Transverse colon (tissue), 4 donors: ENCODE results near the gene ZGLP1. TPM values are rescaled to one million over a fixed set of nuclear protein-coding genes. Genes with fewer than 3 reads are reported as not detected.

ENCODE experiments used
- small RNA-seq, 4 donors: library from RNA; depleted of rRNA; stranded (forward); fragments of <200 nt; gene quantifications; one replicate each; pipeline ENCODE3, GENCODE V24; 2016
- total RNA-seq, 4 donors: library from RNA; depleted of rRNA; stranded (reverse); fragments of >200 nt; gene quantifications; one replicate each; pipeline ENCODE4 v1.1.0, GENCODE V29; 2016

The ZGLP1 gene
- total RNA-seq, 4 donors from 2014 or later, result 1.9 to 8.2 (median 3.8) TPM

Small RNA genes lying within 50 kb of the gene (small RNA-seq; reads per million reads assigned to genes)
- gene AC011511.1, result 0 reads per million in 4 donors
- 0 reads per million in 4 donors for gene AC011511.4

Other genes with a start within 250 kb of the ZGLP1 start
- 10 to 100 TPM; 24.5 to 56.1 (median 39.0) TPM for gene SHFL, start 223.5 kb downstream of the ZGLP1 start, total RNA-seq
- 1 to 10 TPM in 1 of 4 donors, under 1 TPM in 2, not detected in 1; 0.32 to 4.5 (median 0.55) TPM for gene ANGPTL6, start 207.1 kb downstream of the ZGLP1 start, total RNA-seq
- gene PPAN, start 203.5 kb downstream of the ZGLP1 start, total RNA-seq, result 10 to 100 TPM; 10.1 to 31.8 (median 21.5) TPM
- 10 to 100 TPM in 1 of 4 donors, 1 to 10 TPM in 2, under 1 TPM in 1; 0.80 to 13.8 (median 6.9) TPM for gene P2RY11, start 198.1 kb downstream of the ZGLP1 start, total RNA-seq
- 100 to 1,000 TPM; 169 to 293 (median 198) TPM for gene EIF3G, start 189.9 kb downstream of the ZGLP1 start, total RNA-seq
- gene DNMT1, start 114.9 kb downstream of the ZGLP1 start, total RNA-seq, result 100 to 1,000 TPM in 1 of 4 donors, 10 to 100 TPM in 3; 23.3 to 122 (median 42.0) TPM
- 1 to 10 TPM in 3 of 4 donors, under 1 TPM in 1; 0.80 to 7.1 (median 3.5) TPM for gene S1PR2, start 78.5 kb downstream of the ZGLP1 start, total RNA-seq
- gene MRPL4, start 57.6 kb downstream of the ZGLP1 start, total RNA-seq, result 10 to 100 TPM; 44.1 to 89.6 (median 62.5) TPM
- gene ICAM1, start 38.7 kb downstream of the ZGLP1 start, total RNA-seq, result 10 to 100 TPM in 1 of 4 donors, 1 to 10 TPM in 3; 6.4 to 26.6 (median 7.7) TPM
- under 1 TPM in 2 of 4 donors, not detected in 2; 0.48 to 0.55 TPM for gene ICAM4, start 22.9 kb downstream of the ZGLP1 start, total RNA-seq
- gene ICAM5, start 19.9 kb downstream of the ZGLP1 start, total RNA-seq, result under 1 TPM in 2 of 4 donors, not detected in 2; 0.27 to 0.48 TPM
- gene FDX2, start 6.2 kb upstream of the ZGLP1 start, total RNA-seq, result 10 to 100 TPM in 1 of 4 donors, 1 to 10 TPM in 2, not detected in 1; 6.1 to 28.9 (median 8.4) TPM
- gene RAVER1, start 23.7 kb upstream of the ZGLP1 start, total RNA-seq, result 10 to 100 TPM; 35.0 to 39.6 (median 38.6) TPM
- 10 to 100 TPM in 2 of 4 donors, 1 to 10 TPM in 2; 2.6 to 17.5 (median 8.6) TPM for gene ICAM3, start 29.8 kb upstream of the ZGLP1 start, total RNA-seq
- 100 to 1,000 TPM; 111 to 463 (median 201) TPM for gene TYK2, start 70.8 kb upstream of the ZGLP1 start, total RNA-seq
- gene CDC37, start 93.7 kb upstream of the ZGLP1 start, total RNA-seq, result 100 to 1,000 TPM; 125 to 168 (median 162) TPM
- 10 to 100 TPM in 3 of 4 donors, 1 to 10 TPM in 1; 9.0 to 15.9 (median 13.1) TPM for gene PDE4A, start 110.7 kb upstream of the ZGLP1 start, total RNA-seq
- gene KEAP1, start 193.5 kb upstream of the ZGLP1 start, total RNA-seq, result 100 to 1,000 TPM in 1 of 4 donors, 10 to 100 TPM in 3; 54.8 to 348 (median 79.1) TPM
- not detected for gene S1PR5, start 207.6 kb upstream of the ZGLP1 start, total RNA-seq
- gene ATG4D, start 234.1 kb upstream of the ZGLP1 start, total RNA-seq, result 100 to 1,000 TPM in 2 of 4 donors, 10 to 100 TPM in 2; 79.9 to 164 (median 100) TPM